Activated B cell treated with CpG ODN at 0.5 μM for 24 hours (primary cell): Measurements from ENCODE around the gene TRPV4. TPM values are rescaled to one million over a fixed set of nuclear protein-coding genes. Genes with fewer than 3 reads are reported as not detected.

ENCODE experiments used
- ATAC-seq: fragments of 200-7000 bp; cut with Tn5 transposase; one replicate; pipeline ENCODE4 v1.10.0; 2021; ENCODE audit warnings: low read depth, mild to moderate bottlenecking, moderate library complexity
- CTCF ChIA-PET: fragments of 350-600 bp; sonication (Branson Sonifier 250); formaldehyde crosslinking; loops from one replicate; lab custom pipeline; 2021; ENCODE audit warnings: antibody characterized with exemption; lab: Charles Lee
- POLR2A ChIA-PET: fragments of 350-600 bp; sonication (Branson Sonifier 250); formaldehyde crosslinking; loops from one replicate; lab custom pipeline; 2021; ENCODE audit warnings: antibody characterized with exemption; lab: Charles Lee
- DNase-seq: peaks from one replicate; pipeline ENCODE4 v3.0.0; 2022
- H3K27ac Mint-ChIP-seq: one replicate; pipeline ENCODE4 v1.8.0; 2020; ENCODE audit warnings: mixed read lengths
- H3K27me3 Mint-ChIP-seq: one replicate; pipeline ENCODE4 v1.8.0; 2021; ENCODE audit warnings: mixed read lengths
- H3K36me3 Mint-ChIP-seq: one replicate; pipeline ENCODE4 v1.8.0; 2021; ENCODE audit warnings: low read depth, mixed read lengths
- H3K4me1 Mint-ChIP-seq: one replicate; pipeline ENCODE4 v1.8.0; 2021; ENCODE audit warnings: mixed read lengths
- H3K4me3 Mint-ChIP-seq: one replicate; pipeline ENCODE4 v1.8.0; 2020; ENCODE audit warnings: mild to moderate bottlenecking, mixed read lengths
- H3K9me3 Mint-ChIP-seq: one replicate; pipeline ENCODE4 v1.8.0; 2020; ENCODE audit warnings: mixed read lengths
- intact Hi-C: fragments of 100-400 bp; cut with micrococcal nuclease; formaldehyde crosslinking; loops from one replicate; pipeline ENCODE4 v1.15.1; 2024
- total RNA-seq: library from RNA; stranded (reverse); gene quantifications from 2 replicates; pipeline ENCODE4 v1.2.3, GENCODE V29; 2022
- TF ChIP-seq, protein P1 (sequence below): fragments of 200-600 bp; IDR thresholded peaks from one replicate; pipeline ENCODE4 v1.8.0; 2022; ENCODE audit warnings: antibody characterized with exemption, mild to moderate bottlenecking

Gene TRPV4
- total RNA-seq, 1 donor from 2014 or later: not detected

DNA sequence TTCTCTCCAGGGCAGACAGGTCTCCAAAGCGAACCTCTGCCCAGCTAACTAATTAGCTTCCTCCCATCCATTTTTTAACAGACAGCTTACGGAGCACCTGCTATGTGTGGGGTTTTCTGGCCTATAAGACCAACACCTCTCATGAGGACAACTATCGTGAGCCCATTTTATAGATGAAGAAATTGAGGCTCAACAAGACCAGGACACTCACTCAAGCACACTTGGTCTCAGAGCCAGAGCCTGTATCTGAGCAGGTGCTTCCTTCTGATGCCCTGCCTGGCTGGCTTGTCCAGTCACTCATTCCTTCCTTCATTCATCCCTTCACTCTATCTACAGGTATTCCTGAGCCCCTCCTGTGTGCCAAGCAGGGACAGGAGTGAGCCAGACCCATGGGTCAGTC is 6.1 kb downstream of the TRPV4 start:
- Mint-ChIP-seq H3K27ac (no peak overlapping the region), H3K27me3 (peaks cover 22% of the 10 kb centered on the region)
- POLR2A ChIA-PET: no interaction called here

DNA sequence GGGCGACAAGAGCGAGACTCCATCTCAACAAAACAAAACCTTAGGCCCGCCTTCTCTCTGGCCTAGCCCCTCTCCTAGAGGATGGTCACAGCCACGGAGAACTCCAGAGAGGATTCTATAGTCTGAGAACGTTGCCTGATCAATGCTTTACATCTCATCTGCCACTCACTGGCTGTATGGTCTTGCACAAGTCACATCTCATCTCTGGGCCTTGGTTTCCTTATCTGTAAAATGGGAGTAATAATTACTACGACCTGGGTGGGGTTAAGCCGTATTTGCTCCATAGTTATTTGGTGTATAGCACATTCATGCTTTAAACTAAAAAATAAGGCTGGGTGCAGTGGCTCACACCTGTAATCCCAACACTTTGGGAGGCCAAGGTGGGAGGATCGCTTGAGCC is 8.5 kb downstream of the TRPV4 start:
- ATAC-seq (no peak), DNase-seq (no peak)
- POLR2A ChIA-PET: no interaction called here
- intact Hi-C loops: no loop called here
- H3K4me3 Mint-ChIP-seq: no peak overlapping the region
- peaks cover 15% of the 10 kb centered on the region for H3K27me3 Mint-ChIP-seq
- CTCF ChIA-PET: no interaction called here
- no peaks in the 10 kb centered on the region for H3K4me1 Mint-ChIP-seq
- TF ChIP-seq, protein P1, sequence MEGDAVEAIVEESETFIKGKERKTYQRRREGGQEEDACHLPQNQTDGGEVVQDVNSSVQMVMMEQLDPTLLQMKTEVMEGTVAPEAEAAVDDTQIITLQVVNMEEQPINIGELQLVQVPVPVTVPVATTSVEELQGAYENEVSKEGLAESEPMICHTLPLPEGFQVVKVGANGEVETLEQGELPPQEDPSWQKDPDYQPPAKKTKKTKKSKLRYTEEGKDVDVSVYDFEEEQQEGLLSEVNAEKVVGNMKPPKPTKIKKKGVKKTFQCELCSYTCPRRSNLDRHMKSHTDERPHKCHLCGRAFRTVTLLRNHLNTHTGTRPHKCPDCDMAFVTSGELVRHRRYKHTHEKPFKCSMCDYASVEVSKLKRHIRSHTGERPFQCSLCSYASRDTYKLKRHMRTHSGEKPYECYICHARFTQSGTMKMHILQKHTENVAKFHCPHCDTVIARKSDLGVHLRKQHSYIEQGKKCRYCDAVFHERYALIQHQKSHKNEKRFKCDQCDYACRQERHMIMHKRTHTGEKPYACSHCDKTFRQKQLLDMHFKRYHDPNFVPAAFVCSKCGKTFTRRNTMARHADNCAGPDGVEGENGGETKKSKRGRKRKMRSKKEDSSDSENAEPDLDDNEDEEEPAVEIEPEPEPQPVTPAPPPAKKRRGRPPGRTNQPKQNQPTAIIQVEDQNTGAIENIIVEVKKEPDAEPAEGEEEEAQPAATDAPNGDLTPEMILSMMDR: no peak
- no peaks in the 10 kb centered on the region for H3K36me3 Mint-ChIP-seq
- H3K9me3 Mint-ChIP-seq: no peaks in the 10 kb centered on the region
- no peak overlapping the region for H3K27ac Mint-ChIP-seq

More for the DNA sequence above, 6.1 kb downstream of the TRPV4 start:
- intact Hi-C loops: no loop called here
- Mint-ChIP-seq H3K36me3 (no peaks in the 10 kb centered on the region), H3K9me3 (no peaks in the 10 kb centered on the region), H3K4me1 (no peaks in the 10 kb centered on the region), H3K4me3 (no peak overlapping the region)
- CTCF ChIA-PET: interaction anchor here (0.8 kb wide), 1 partner anchor 18 kb away, joined by 3 read pairs; no protein-coding TSS in a partner anchor
- TF ChIP-seq, protein P1: no peak
- ATAC-seq (no peak), DNase-seq (no peak)

DNA sequence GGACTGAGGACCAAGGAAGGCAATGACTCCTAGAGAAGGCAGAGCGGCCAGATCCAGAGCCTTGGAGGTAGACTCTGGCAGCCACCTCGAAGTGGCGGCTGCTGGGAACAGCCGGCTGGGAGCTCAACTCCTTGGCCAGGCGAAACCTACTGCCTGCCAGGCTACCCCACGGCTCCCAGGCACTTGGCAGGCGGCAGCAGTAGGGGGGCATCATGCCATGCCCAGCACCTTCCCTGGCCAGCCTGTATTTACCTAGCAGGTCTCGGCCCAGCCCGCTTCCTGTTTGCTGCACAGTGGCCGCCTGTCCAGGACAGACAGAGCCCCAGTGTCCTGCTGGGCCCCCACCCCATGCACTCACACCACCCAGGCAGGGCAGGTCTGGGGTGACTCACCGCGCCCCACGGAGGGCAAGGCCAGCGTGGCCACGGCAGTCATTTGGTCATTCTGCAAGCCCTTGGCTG is 10.2 kb downstream of the TRPV4 start:
- H3K36me3 Mint-ChIP-seq: no peaks in the 10 kb centered on the region
- no peaks in the 10 kb centered on the region for H3K4me1 Mint-ChIP-seq
- POLR2A ChIA-PET: no interaction called here
- H3K9me3 Mint-ChIP-seq: no peaks in the 10 kb centered on the region
- no peak overlapping the region for H3K4me3 Mint-ChIP-seq
- TF ChIP-seq, protein P1: no peak
- intact Hi-C loops: no loop called here
- peaks cover 17% of the 10 kb centered on the region for H3K27me3 Mint-ChIP-seq
- CTCF ChIA-PET: no interaction called here
- H3K27ac Mint-ChIP-seq: no peak overlapping the region
- no peak for DNase-seq
- ATAC-seq: no peak

DNA sequence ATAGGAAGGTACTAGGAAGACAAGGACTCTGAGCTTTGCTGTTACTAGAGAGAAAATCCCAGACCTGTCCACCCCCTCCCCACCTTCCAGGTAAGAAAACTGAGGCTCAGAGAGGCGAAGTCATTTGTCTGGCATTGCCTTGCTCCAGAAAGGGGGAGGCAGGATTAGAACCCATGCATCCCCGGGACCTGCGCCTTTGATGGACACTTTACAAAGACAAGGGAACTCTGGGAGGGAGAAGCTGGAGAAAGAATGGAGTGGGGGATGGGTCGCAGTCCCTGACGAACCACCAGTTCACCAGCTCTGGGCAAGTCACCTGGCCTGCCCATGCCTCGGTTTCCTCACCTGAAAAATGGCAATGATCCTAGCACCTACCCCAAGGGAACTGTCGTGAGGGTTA is 10.8 kb downstream of the TRPV4 start:
- Mint-ChIP-seq H3K36me3 (no peaks in the 10 kb centered on the region), H3K27me3 (peaks cover 18% of the 10 kb centered on the region), H3K4me3 (no peak overlapping the region), H3K9me3 (no peaks in the 10 kb centered on the region), H3K27ac (no peak overlapping the region), H3K4me1 (no peaks in the 10 kb centered on the region)
- ChIA-PET POLR2A (no interaction called here), CTCF (no interaction called here)
- no peak for ATAC-seq
- DNase-seq: no peak
- intact Hi-C loops: no loop called here
- TF ChIP-seq, protein P1: no peak

DNA sequence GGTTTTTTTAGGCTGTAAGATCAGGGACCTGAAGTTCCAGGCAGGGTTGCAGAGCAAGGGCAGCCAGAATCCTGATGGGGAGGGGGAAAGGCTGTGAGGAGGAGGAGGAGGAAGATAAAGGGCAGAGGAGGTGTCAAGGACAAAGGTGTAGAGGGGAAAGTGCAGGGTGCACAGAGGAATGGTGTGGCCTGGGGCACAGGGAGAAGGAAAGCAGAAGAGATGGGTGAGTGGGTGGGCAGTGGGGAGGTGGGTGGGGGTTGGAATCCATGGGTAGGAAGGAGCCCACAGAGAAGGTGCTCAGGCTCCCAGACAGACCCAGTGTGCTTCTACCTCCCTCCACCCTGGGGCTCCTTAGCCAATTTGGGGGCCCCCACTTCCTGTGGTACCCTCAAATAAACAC is 11.2 kb downstream of the TRPV4 start:
- DNase-seq (no peak), ATAC-seq (no peak)
- Mint-ChIP-seq H3K36me3 (no peaks in the 10 kb centered on the region), H3K4me1 (no peaks in the 10 kb centered on the region), H3K27me3 (peaks cover 17% of the 10 kb centered on the region), H3K4me3 (no peak overlapping the region), H3K27ac (no peak overlapping the region), H3K9me3 (no peaks in the 10 kb centered on the region)
- ChIA-PET CTCF (no interaction called here), POLR2A (no interaction called here)
- intact Hi-C loops: no loop called here
- TF ChIP-seq, protein P1: no peak
